Skeletal muscle tissue (tissue), 4 donors: ENCODE data around the gene HMCN2. TPM values are rescaled to one million over a fixed set of nuclear protein-coding genes. Genes with fewer than 3 reads are reported as not detected.

Source experiments
- H3K27ac ChIP-seq: one replicate; pipeline ENCODE4 v1.7.0; 2013; ENCODE audit warnings: mild to moderate bottlenecking, low read depth, low read length, inconsistent platforms
- H3K27me3 ChIP-seq, 3 donors: one replicate each; pipeline ENCODE4 v1.7.0; 2013; ENCODE audit warnings: low read length in 3 of 3; ENCODE audit not compliant: control insufficient read depth in 3 of 3, insufficient read depth in 3 of 3
- H3K36me3 ChIP-seq, 3 donors: one replicate each; pipeline ENCODE4 v1.7.0; 2013; ENCODE audit warnings: low read length in 3 of 3; ENCODE audit not compliant: control insufficient read depth in 3 of 3, insufficient read depth in 3 of 3
- H3K4me1 ChIP-seq, 3 donors: one replicate each; pipeline ENCODE4 v1.7.0; 2013; ENCODE audit warnings: low read length in 3 of 3, mild to moderate bottlenecking in 3 of 3; ENCODE audit not compliant: control insufficient read depth in 3 of 3, insufficient read depth in 3 of 3
- H3K4me3 ChIP-seq, 3 donors: one replicate each; pipeline ENCODE4 v1.7.0; 2013; ENCODE audit warnings: low read length in 3 of 3
- H3K9ac ChIP-seq, 3 donors: one replicate each; pipeline ENCODE4 v1.7.0; 2013; ENCODE audit warnings: low read length in 3 of 3, mild to moderate bottlenecking in 3 of 3, moderate library complexity in 2 of 3, low read depth in 1 of 3
- H3K9me3 ChIP-seq, 3 donors: one replicate each; pipeline ENCODE4 v1.7.0; 2013; ENCODE audit warnings: low read length in 3 of 3; ENCODE audit not compliant: control insufficient read depth in 3 of 3
- total RNA-seq: library from RNA; depleted of rRNA; stranded (reverse); fragments of >200 nt; gene quantifications from one replicate; pipeline ENCODE4 v1.2.3, GENCODE V29; 2014
- donor health status: Osteomylitis.

Gene HMCN2
- total RNA-seq, 1 donor from 2014 or later, result 12.5 TPM

DNA sequence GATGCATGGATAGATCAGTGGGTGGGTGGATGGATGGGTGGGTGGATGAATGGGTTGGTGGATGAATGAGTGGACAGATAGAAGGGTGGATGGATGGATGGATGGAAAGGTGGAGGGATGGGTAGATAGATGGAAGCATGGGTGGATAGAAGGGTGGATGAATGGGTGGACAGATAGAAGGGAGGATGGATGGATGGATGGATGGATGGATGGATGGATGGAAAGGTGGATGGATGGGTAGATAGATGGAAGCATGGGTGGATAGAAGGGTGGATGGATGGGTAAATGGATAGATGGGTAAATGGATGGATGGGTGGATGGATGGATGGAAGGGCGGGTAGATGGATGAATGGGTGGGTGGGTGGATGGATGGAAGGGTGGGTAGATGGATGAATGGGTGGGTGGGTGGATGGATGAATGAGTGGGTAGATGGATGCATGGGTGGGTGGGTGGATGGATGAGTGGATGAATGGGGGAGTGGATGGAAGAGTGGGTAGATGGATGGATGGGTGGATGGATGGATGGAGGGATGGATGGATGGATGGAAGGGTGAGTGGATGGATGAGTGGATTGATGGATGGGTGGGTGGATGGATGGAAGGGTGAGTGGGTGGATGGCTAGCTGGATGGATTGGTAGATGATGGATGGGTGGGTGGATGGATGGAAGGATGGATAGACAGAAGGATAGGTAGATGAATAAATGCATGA lies 91.5 kb downstream of the HMCN2 start:
- Histone ChIP-seq H3K4me1 (no peaks in the 10 kb centered on the region), H3K36me3 (peaks cover 0 to 10% (median 0%) of the 10 kb centered on the region in 3 donors), H3K9me3 (no peaks in the 10 kb centered on the region), H3K9ac (no peak overlapping the region), H3K27ac (no peak overlapping the region), H3K4me3 (no peak overlapping the region), H3K27me3 (peaks cover 0 to 4% (median 0%) of the 10 kb centered on the region in 3 donors)

GRCh38 chr9:130358928-130359327 lies 93.4 kb downstream of the HMCN2 start:
- Histone ChIP-seq H3K4me1 (no peaks in the 10 kb centered on the region), H3K36me3 (peaks cover 0 to 10% (median 0%) of the 10 kb centered on the region in 3 donors), H3K27ac (no peak overlapping the region), H3K9me3 (no peaks in the 10 kb centered on the region), H3K9ac (no peak overlapping the region), H3K27me3 (no peaks in the 10 kb centered on the region), H3K4me3 (no peak overlapping the region)

DNA sequence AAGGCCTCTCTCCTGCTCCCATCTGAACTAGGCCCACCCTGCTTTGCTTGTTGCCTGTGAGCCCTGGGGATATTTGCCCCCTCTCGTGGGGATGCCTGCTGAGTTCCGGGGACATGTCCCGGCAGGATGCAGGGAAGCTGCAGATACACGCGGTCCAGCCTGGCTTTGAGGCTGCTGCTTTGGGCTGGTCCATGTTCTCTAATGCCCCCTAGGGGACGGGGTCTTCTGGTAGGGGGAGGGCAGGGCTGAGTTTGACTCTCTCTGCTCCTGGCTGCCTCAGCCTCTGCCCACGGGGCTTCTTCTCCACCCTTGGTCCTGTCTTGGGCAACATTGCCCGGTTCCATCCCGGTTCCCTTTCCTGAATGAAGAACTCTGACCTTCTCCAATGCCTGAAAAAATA lies 94.3 kb downstream of the HMCN2 start:
- Histone ChIP-seq H3K9ac (no peak overlapping the region), H3K36me3 (peaks cover 0 to 10% (median 0%) of the 10 kb centered on the region in 3 donors), H3K9me3 (no peaks in the 10 kb centered on the region), H3K27ac (no peak overlapping the region), H3K27me3 (no peaks in the 10 kb centered on the region), H3K4me1 (no peaks in the 10 kb centered on the region), H3K4me3 (no peak overlapping the region)

GRCh38 chr9:130360672-130361071 lies 95.1 kb downstream of the HMCN2 start:
- H3K36me3 ChIP-seq, result peaks cover 0 to 10% (median 0%) of the 10 kb centered on the region in 3 donors

DNA sequence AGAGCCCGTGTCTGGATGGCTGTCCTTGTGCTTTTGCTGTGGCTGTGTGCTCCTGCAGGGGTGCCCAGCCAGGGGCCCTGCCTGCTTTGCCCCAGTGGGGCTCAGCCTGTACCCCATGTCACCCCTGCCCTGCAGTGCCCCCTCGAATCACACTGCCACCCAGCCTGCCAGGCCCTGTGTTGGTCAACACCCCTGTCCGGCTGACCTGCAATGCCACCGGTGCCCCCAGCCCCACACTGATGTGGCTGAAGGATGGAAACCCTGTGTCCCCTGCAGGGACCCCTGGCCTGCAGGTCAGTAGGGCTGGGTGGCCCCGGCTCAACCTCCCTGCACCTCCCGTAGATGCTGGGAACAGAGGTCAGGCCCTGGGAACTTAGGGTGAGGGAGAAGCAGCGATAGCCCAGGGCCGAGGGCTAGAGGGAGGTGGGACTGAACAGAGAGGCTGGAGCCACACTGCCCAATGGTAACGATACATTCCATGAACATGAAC lies 96.4 kb downstream of the HMCN2 start:
- Histone ChIP-seq H3K9me3 (no peaks in the 10 kb centered on the region), H3K27ac (no peak overlapping the region), H3K27me3 (peaks cover 0 to 3% (median 0%) of the 10 kb centered on the region in 3 donors), H3K4me3 (no peak overlapping the region), H3K4me1 (no peaks in the 10 kb centered on the region), H3K9ac (no peak overlapping the region), H3K36me3 (peaks cover 0 to 8% (median 0%) of the 10 kb centered on the region in 3 donors)

More at GRCh38 chr9:130360672-130361071, 95.1 kb downstream of the HMCN2 start:
- no peaks in the 10 kb centered on the region for H3K9me3 ChIP-seq
- no peak overlapping the region for H3K27ac ChIP-seq
- no peak overlapping the region for H3K9ac ChIP-seq
- no peak overlapping the region for H3K4me3 ChIP-seq
- H3K27me3 ChIP-seq, result peaks cover 0 to 3% (median 0%) of the 10 kb centered on the region in 3 donors
- H3K4me1 ChIP-seq, result no peaks in the 10 kb centered on the region

- H3K36me3 ChIP-seq, result peaks cover 0 to 8% (median 0%) of the 10 kb centered on the region in 3 donors
- peaks cover 0 to 3% (median 0%) of the 10 kb centered on the region in 3 donors for H3K27me3 ChIP-seq
- no peaks in the 10 kb centered on the region for H3K9me3 ChIP-seq
- H3K9ac ChIP-seq, result no peak overlapping the region
- H3K4me3 ChIP-seq, result no peak overlapping the region
- no peaks in the 10 kb centered on the region for H3K4me1 ChIP-seq
- H3K27ac ChIP-seq, result no peak overlapping the region
These were observed 97.1 kb downstream of the HMCN2 start for GRCh38 chr9:130362691-130363090.

- H3K9me3 ChIP-seq, result no peaks in the 10 kb centered on the region
- no peaks in the 10 kb centered on the region for H3K4me1 ChIP-seq
- no peak overlapping the region for H3K4me3 ChIP-seq
- peaks cover 0 to 3% (median 0%) of the 10 kb centered on the region in 3 donors for H3K27me3 ChIP-seq
- H3K27ac ChIP-seq, result no peak overlapping the region
- H3K9ac ChIP-seq, result no peak overlapping the region
- H3K36me3 ChIP-seq, result peaks cover 0 to 8% (median 0%) of the 10 kb centered on the region in 3 donors
These were observed 98.3 kb downstream of the HMCN2 start for GRCh38 chr9:130363755-130364404.

DNA sequence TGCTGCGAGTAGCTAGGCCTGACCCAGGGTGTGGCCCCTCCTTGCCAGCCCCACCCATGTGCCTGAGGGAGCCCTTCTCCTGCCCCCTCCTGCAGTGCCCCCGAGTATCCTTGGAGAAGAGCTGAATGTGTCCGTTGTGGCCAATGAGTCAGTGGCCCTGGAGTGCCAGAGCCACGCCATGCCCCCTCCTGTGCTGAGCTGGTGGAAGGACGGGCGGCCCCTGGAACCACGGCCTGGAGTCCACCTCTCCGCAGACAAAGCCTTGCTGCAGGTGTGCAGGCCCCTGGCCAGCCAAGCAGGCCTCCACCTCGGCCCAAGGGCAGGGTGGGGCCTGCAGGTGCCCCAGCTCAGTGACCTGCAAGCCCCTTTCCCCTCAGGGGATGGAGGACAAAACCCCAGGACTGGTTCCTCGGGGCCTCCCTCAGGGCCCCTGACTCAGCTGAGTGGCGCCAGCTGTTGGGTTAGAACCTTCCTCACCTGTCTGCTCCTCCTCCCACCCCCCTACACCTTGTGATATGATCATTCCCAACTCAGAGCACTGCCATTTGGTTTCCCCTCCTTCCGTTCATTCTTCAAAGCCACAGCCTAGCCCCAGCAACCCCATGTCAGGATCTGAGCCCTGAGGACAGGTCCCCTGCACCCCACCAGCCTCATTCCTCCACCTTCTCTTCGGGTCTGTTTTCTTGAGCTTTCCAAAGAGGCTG lies 99.2 kb downstream of the HMCN2 start:
- Histone ChIP-seq H3K9ac (no peak overlapping the region), H3K4me1 (no peaks in the 10 kb centered on the region), H3K4me3 (no peak overlapping the region), H3K9me3 (no peaks in the 10 kb centered on the region), H3K27me3 (peaks cover 0 to 3% (median 0%) of the 10 kb centered on the region in 3 donors), H3K27ac (no peak overlapping the region), H3K36me3 (peaks cover 0 to 5% (median 0%) of the 10 kb centered on the region in 3 donors)

DNA sequence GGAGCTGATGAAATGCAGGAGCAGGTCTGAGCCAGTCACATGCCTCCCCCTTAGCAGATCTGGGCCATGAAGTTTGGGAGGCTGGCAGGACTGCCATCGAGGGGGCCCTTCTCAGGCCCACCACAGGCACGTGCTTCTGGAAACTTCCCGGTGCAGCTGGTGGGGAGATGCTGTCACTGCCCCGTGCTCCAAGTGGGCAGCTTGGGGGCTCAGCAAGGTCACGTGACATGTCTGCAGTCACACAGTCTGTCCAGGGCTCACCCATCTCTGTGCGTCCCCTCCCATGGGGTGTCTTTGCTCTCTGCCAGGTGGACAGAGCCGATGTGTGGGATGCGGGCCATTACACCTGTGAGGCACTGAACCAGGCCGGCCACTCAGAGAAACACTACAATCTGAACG lies 99.8 kb downstream of the HMCN2 start:
- Histone ChIP-seq H3K9ac (no peak overlapping the region), H3K27ac (no peak overlapping the region), H3K9me3 (no peaks in the 10 kb centered on the region), H3K4me1 (no peaks in the 10 kb centered on the region), H3K27me3 (peaks cover 0 to 3% (median 0%) of the 10 kb centered on the region in 3 donors), H3K4me3 (no peak overlapping the region), H3K36me3 (peaks cover 0 to 4% (median 0%) of the 10 kb centered on the region in 3 donors)
